GM12878 (cell line): ENCODE measurements around the gene STK10. TPM values are rescaled to one million over a fixed set of nuclear protein-coding genes. Genes with fewer than 3 reads are reported as not detected.
A peak's percentile ranks its signal among the peaks of the same experiment; 100 is the strongest.

ENCODE experiments used
- BCL11A ChIP-seq: IDR thresholded peaks from 2 replicates; pipeline ENCODE4 v1.6.1; 2011; ENCODE audit warnings: low read depth, low read length
- CBX3 ChIP-seq: fragments of 200-600 bp; sonication (generic); IDR thresholded peaks from 2 replicates; pipeline ENCODE4 v1.6.1; 2016; ENCODE audit warnings: low read depth, borderline replicate concordance
- CEBPB ChIP-seq, 2 experiments: fragments of 150-350 bp in 1 of 2; IDR thresholded peaks; 2 replicates each; pipeline ENCODE4 v1.6.1; 2012 to 2014; ENCODE audit warnings: low read depth in 2 of 2, low read length in 2 of 2, borderline replicate concordance in 1 of 2, inconsistent platforms in 1 of 2
- CREB1 ChIP-seq: IDR thresholded peaks from 2 replicates; pipeline ENCODE4 v1.6.1; 2012; ENCODE audit warnings: low read depth, mild to moderate bottlenecking, inconsistent platforms
- CUX1 ChIP-seq: IDR thresholded peaks from 2 replicates; pipeline ENCODE4 v1.6.1; 2012; ENCODE audit warnings: improper control_type of control experiment, low read depth, low read length; ENCODE audit not compliant: insufficient replicate concordance
- E2F4 ChIP-seq: IDR thresholded peaks from 2 replicates; pipeline ENCODE4 v1.6.1; 2012; ENCODE audit warnings: low read depth, low read length, improper control_type of control experiment
- E2F8 ChIP-seq: fragments of 450-650 bp; IDR thresholded peaks from 2 replicates; pipeline ENCODE4 v1.6.1; 2018; ENCODE audit warnings: mild to moderate bottlenecking, low read depth, moderate library complexity; ENCODE audit not compliant: partially characterized antibody
- EGR1 ChIP-seq, 2 experiments: IDR thresholded peaks; 1 replicate in 1 of 2; 2 replicates in 1 of 2; pipeline ENCODE4 v1.6.1; 2011 to 2012; ENCODE audit warnings: low read depth in 2 of 2, low read length in 2 of 2, borderline replicate concordance in 1 of 2, mild to moderate bottlenecking in 1 of 2, moderate library complexity in 1 of 2
- EP300 ChIP-seq, 2 experiments: fragments of 150-350 bp in 1 of 2; IDR thresholded peaks; 2 replicates each; pipeline ENCODE4 v1.6.1; 2011 to 2012; ENCODE audit warnings: low read depth in 2 of 2, low read length in 2 of 2, borderline replicate concordance in 1 of 2, improper control_type of control experiment in 1 of 2, inconsistent platforms in 1 of 2; ENCODE audit not compliant: control insufficient read depth in 1 of 2
- HSF1 ChIP-seq: fragments of 150-350 bp; IDR thresholded peaks from 2 replicates; pipeline ENCODE4 v1.6.1; 2014; ENCODE audit warnings: mild to moderate bottlenecking, low read depth, low read length
- IKZF1 ChIP-seq: fragments of 450-650 bp; conservative IDR thresholded peaks from 2 replicates; pipeline ENCODE4 v1.6.1; 2017; ENCODE audit warnings: antibody characterized with exemption, mild to moderate bottlenecking
- MAX ChIP-seq: IDR thresholded peaks from 2 replicates; pipeline ENCODE4 v1.6.1; 2012; ENCODE audit warnings: low read depth, low read length, improper control_type of control experiment
- RAD51 ChIP-seq: fragments of 450-650 bp; IDR thresholded peaks from 2 replicates; pipeline ENCODE4 v1.6.1; 2016; ENCODE audit warnings: moderate library complexity, mild to moderate bottlenecking, inconsistent platforms
- SIN3A ChIP-seq: IDR thresholded peaks from 2 replicates; pipeline ENCODE4 v1.6.1; 2012; ENCODE audit warnings: low read depth, low read length, improper control_type of control experiment
- SMARCA5 ChIP-seq: fragments of 450-650 bp; IDR thresholded peaks from 2 replicates; pipeline ENCODE4 v1.6.1; 2017; ENCODE audit warnings: mild to moderate bottlenecking
- YBX1 ChIP-seq: fragments of 450-650 bp; IDR thresholded peaks from 2 replicates; pipeline ENCODE4 v1.6.1; 2016; ENCODE audit warnings: antibody characterized with exemption
- ZBED1 ChIP-seq: IDR thresholded peaks from 2 replicates; pipeline ENCODE4 v1.6.1; 2016; ENCODE audit warnings: borderline replicate concordance
- polyA plus RNA-seq, 11 experiments: library from polyadenylated mRNA; depleted of rRNA in 4 of 11; unstranded in 6 of 11; stranded (reverse) in 5 of 11; fragments of >200 nt; fragmentation: Nextera tagmentation in 4 of 11; fragmentation: Illumina TruSeq in 1 of 11; extraction: Ambion mirVana in 4 of 11; extraction: Trizol in 1 of 11; gene quantifications; 1 replicate in 1 of 11; 2 replicates in 10 of 11; pipeline versions ENCODE4 v1.2.1 to v1.2.3, GENCODE V29; 2011 to 2016; ENCODE audit warnings: inconsistent platforms in 2 of 11, missing spikeins in 2 of 11, low read depth in 1 of 11
- total RNA-seq, 4 experiments: library from RNA; depleted of rRNA in 3 of 4; stranded (reverse); fragments of >200 nt in 3 of 4; fragmentation: Illumina TruSeq in 1 of 4; extraction: Trizol in 1 of 4; gene quantifications; 2 replicates each; pipeline versions ENCODE4 v1.2.1 to v1.2.3, GENCODE V29; 2013 to 2021

Gene STK10
- total and polyA plus RNA-seq, 10 of the 15 experiments (the other 5 are each of a cell fraction or from before 2014, with no cell fraction given), result 14.2 to 96.4 (median 50.6) TPM

- TF ChIP-seq E2F8 (no peak), CUX1 (peak; percentile 78), SIN3A (no peak), IKZF1 (peak; percentile 99), SMARCA5 (no peak; the same call in 1 of the 2 replicates), CBX3 (no peak), EGR1 (IDR thresholded peaks at IDR 0.05; ENCODE audit: borderline replicate concordance in 1 of 2, low read depth in 2 of 2, low read length in 2 of 2) (peak in 1 of 2 experiments; percentile 48; a peak in 1 of 3 replicates), MAX (no peak; the same call in 1 of the 2 replicates), BCL11A (peak; percentile 98), ZBED1 (peak; percentile 89; the same call in 1 of the 2 replicates), E2F4 (no peak), EP300 (IDR thresholded peaks at IDR 0.05; ENCODE audit: borderline replicate concordance in 1 of 2, control insufficient read depth in 1 of 2, low read depth in 2 of 2, low read length in 2 of 2) (peak; percentile 95 to 97), HSF1 (no peak), CEBPB (IDR thresholded peaks at IDR 0.05; ENCODE audit: borderline replicate concordance in 1 of 2, low read depth in 2 of 2, low read length in 2 of 2) (no peak), CREB1 (peak; percentile 76), YBX1 (no peak), RAD51 (no peak)
These were observed 76.8 kb downstream of the STK10 start (continued) for GRCh38 chr5:172110921-172111851.
